Suprapubic skin (tissue), 4 donors: Measurements from ENCODE around the gene ARMC2.

Source experiments
- EP300 ChIP-seq: sonication (generic); formaldehyde crosslinking; IDR thresholded peaks from one replicate; pipeline ENCODE4 v1.6.1; 2017; ENCODE audit warnings: antibody characterized with exemption
- POLR2A ChIP-seq, 2 donors: fragments of 450-650 bp; IDR thresholded peaks; one replicate each; pipeline ENCODE4 v1.6.1; 2017; ENCODE audit warnings: antibody characterized with exemption in 2 of 2, mild to moderate bottlenecking in 2 of 2, moderate library complexity in 2 of 2
- POLR2AphosphoS5 ChIP-seq, 3 donors: sonication (generic); formaldehyde crosslinking; IDR thresholded peaks; one replicate each; pipeline ENCODE4 v1.6.1; 2017; ENCODE audit warnings: antibody characterized with exemption in 3 of 3
- TF ChIP-seq, protein P1 (sequence below), 2 donors: fragments of 200-600 bp in 1 of 2; fragments of 450-650 bp in 1 of 2; sonication (generic) in 1 of 2; IDR thresholded peaks; one replicate each; pipeline ENCODE4 v1.5.1; 2016 to 2019; ENCODE audit warnings: antibody characterized with exemption in 2 of 2, mild to moderate bottlenecking in 1 of 2, moderate library complexity in 1 of 2

DNA sequence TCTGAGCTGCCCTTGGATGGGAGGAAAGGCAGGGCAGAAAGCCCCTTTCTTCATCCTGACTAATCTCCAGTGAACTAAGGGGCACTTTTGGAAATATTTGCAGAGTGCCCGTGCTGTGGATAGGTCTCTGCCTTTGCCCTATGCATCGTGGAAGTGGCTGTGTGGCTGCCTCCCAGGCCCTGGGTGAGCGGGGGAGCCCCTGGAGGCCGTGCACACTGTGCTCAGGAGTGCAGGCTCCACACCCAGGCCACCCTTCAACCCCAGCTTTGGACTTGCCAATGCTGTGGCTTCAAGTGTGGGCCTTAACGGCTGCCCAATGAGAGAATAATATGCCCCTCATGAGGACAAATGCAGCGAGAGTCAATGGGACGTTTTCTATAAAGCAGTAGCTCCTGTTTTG lies 36.7 kb upstream of the ARMC2 start:
- TF ChIP-seq, protein P1, sequence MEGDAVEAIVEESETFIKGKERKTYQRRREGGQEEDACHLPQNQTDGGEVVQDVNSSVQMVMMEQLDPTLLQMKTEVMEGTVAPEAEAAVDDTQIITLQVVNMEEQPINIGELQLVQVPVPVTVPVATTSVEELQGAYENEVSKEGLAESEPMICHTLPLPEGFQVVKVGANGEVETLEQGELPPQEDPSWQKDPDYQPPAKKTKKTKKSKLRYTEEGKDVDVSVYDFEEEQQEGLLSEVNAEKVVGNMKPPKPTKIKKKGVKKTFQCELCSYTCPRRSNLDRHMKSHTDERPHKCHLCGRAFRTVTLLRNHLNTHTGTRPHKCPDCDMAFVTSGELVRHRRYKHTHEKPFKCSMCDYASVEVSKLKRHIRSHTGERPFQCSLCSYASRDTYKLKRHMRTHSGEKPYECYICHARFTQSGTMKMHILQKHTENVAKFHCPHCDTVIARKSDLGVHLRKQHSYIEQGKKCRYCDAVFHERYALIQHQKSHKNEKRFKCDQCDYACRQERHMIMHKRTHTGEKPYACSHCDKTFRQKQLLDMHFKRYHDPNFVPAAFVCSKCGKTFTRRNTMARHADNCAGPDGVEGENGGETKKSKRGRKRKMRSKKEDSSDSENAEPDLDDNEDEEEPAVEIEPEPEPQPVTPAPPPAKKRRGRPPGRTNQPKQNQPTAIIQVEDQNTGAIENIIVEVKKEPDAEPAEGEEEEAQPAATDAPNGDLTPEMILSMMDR (IDR thresholded peaks at IDR 0.05): no peak
- no peak for TF ChIP-seq EP300
- no peak for TF ChIP-seq POLR2AphosphoS5 (IDR thresholded peaks at IDR 0.05)
- TF ChIP-seq POLR2A (IDR thresholded peaks at IDR 0.05): no peak
